Naive thymus-derived CD8-positive, alpha-beta T cell (primary cell): ENCODE results near the gene TAF9B. TPM values are rescaled to one million over a fixed set of nuclear protein-coding genes. Genes with fewer than 3 reads are reported as not detected.
A peak's percentile ranks its signal among the peaks of the same experiment; 100 is the strongest.
"Not testable (repeated sequence)": the region's sequence is repeated elsewhere in the genome, so short reads cannot be mapped to it uniquely, and the experiment has no call there.

ENCODE experiments used
- ATAC-seq, 2 donors: fragments of 150-1000 bp; cut with Tn5 transposase in 1 of 2; sonication (Bioruptor Pico), chemical (Tn5 transposase) in 1 of 2; 1 replicate in 1 of 2; 2 replicates in 1 of 2; pipeline ENCODE4 v1.10.0; 2021; ENCODE audit warnings: mild to moderate bottlenecking in 2 of 2, moderate library complexity in 2 of 2
- POLR2A ChIA-PET: fragments of 350-600 bp; sonication (Branson Sonifier 250); formaldehyde crosslinking; loops from one replicate; lab custom pipeline; 2021; ENCODE audit warnings: antibody characterized with exemption; lab: Charles Lee
- DNase-seq, 10 donors: peaks; one replicate each; pipeline versions ENCODE4 v3.0.0 to v3.0.0-alpha.2; 2020 to 2022
- H3K27ac Mint-ChIP-seq, 10 donors: one replicate each; pipeline ENCODE4 v1.8.0; 2020 to 2022; ENCODE audit warnings: mild to moderate bottlenecking in 10 of 10, mixed read lengths in 10 of 10, moderate library complexity in 4 of 10, inconsistent platforms in 1 of 10
- H3K27me3 Mint-ChIP-seq, 5 donors: one replicate each; pipeline ENCODE4 v1.8.0; 2021 to 2022; ENCODE audit warnings: mixed read lengths in 5 of 5
- H3K36me3 Mint-ChIP-seq, 3 donors: one replicate each; pipeline ENCODE4 v1.8.0; 2020 to 2022; ENCODE audit warnings: mixed read lengths in 3 of 3, mild to moderate bottlenecking in 2 of 3, inconsistent platforms in 1 of 3
- H3K4me1 Mint-ChIP-seq, 4 donors: one replicate each; pipeline ENCODE4 v1.8.0; 2021 to 2022; ENCODE audit warnings: mixed read lengths in 4 of 4
- H3K4me3 Mint-ChIP-seq, 10 donors: one replicate each; pipeline ENCODE4 v1.8.0; 2020 to 2022; ENCODE audit warnings: mild to moderate bottlenecking in 10 of 10, mixed read lengths in 10 of 10, moderate library complexity in 6 of 10, inconsistent platforms in 1 of 10
- H3K9me3 Mint-ChIP-seq, 9 donors: one replicate each; pipeline ENCODE4 v1.8.0; 2020 to 2022; ENCODE audit warnings: mixed read lengths in 9 of 9, mild to moderate bottlenecking in 3 of 9, inconsistent platforms in 1 of 9, moderate library complexity in 1 of 9
- polyA plus RNA-seq, 3 donors: library from polyadenylated mRNA; unstranded; fragments of 300-500 nt; fragmentation: Illumina TruSeq; gene quantifications; one replicate each; pipeline ENCODE4 v1.2.3, GENCODE V29; 2021
- total RNA-seq, 8 experiments: library from RNA in 2 of 8; stranded (reverse) in 2 of 8; gene quantifications; one replicate each; pipeline ENCODE4 v1.2.3 and lab custom pipeline; 2021 to 2026

TAF9B gene, protein sequence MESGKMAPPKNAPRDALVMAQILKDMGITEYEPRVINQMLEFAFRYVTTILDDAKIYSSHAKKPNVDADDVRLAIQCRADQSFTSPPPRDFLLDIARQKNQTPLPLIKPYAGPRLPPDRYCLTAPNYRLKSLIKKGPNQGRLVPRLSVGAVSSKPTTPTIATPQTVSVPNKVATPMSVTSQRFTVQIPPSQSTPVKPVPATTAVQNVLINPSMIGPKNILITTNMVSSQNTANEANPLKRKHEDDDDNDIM
- total RNA-seq, result 10 to 100 TPM; 14.7 to 16.5 TPM
- 10 to 100 TPM; 17.0 to 21.4 (median 19.1) TPM for polyA plus RNA-seq
- 11.3 to 49.4 (median 32.8) reads per million in 6 experiments for total RNA-seq (lab: John Stamatoyannopoulos, UW)

- POLR2A ChIA-PET, result interaction anchor here (1.5 to 1.7 kb wide), 2 partner anchors 36 to 942 kb away, joined by 3 to 7 read pairs; partner anchors contain the start of gene PGK1
- peak; percentile 62 to 89 (median 79) for DNase-seq
- peak; percentile 97 for ATAC-seq
- Mint-ChIP-seq H3K36me3 (no peaks in the 10 kb centered on the region), H3K9me3 (peaks cover 0 to 5% (median 0%) of the 10 kb centered on the region in 9 donors), H3K4me1 (peaks cover 3 to 12% (median 8%) of the 10 kb centered on the region in 4 donors), H3K27ac (peak within 1 kb of the TSS; percentile 80 to 97 (median 94)), H3K4me3 (peak within 1 kb of the TSS; percentile 85 to 96 (median 91)), H3K27me3 (no peaks in the 10 kb centered on the region)
These were observed at the start of gene TAF9B for GRCh38 chrX:78139160-78140123. TSS of gene TAF9B (minus strand) at chrX:78139650. CDS start at chrX:78139611, 39 bp downstream.

DNA sequence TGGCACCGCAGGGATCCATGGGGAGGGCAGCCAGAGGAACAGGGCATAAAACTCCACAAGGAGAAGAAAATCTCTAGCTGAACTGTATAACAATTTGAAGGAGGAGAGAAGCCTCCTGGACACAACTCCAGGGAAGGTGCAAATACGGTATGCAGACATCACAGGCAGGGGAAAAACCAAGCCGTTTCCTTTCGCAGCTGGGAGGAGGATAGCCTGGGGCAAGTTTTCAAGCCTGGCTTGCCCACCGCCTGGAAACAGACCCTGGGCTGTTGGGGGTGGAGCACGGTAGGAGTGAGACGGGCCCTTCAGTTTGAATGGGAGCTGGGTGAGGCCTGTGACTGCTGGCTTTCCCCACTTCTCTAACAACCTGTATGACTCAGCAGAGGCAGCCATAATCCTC lies 43.4 kb upstream of the TAF9B start:
- Mint-ChIP-seq H3K4me3 (no peak overlapping the region), H3K36me3 (peaks cover 0 to 5% (median 2%) of the 10 kb centered on the region in 3 donors), H3K27me3 (no peaks in the 10 kb centered on the region), H3K4me1 (peaks cover 0 to 2% (median 0%) of the 10 kb centered on the region in 4 donors), H3K27ac (no peak overlapping the region), H3K9me3 (peaks cover 0 to 17% (median 2%) of the 10 kb centered on the region in 9 donors)
- no peak for DNase-seq
- POLR2A ChIA-PET, result no interaction called here
- ATAC-seq, result no peak

DNA sequence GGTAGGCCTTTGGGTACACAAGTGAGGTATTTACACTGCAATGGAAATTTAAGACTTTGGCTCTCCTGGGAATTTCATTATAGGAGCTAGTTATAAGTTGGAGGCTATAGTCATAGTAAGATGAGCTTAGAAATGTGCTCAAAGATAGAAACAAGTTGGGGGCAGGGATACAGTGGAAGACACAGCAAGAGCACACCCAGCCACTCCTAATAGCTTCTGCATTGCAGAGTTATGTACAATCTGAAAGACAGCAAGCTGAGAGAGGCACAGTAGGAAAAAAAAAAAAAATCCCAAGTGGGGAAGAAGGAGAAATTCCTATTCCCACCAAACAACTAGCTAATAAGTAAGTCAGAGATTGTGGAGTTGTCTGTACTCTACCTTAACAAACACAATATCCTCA lies 41.9 kb upstream of the TAF9B start:
- no peak for ATAC-seq
- POLR2A ChIA-PET, result no interaction called here
- H3K27ac Mint-ChIP-seq, result no peak overlapping the region

GRCh38 chrX:78168065-78168464 lies 28.6 kb upstream of the TAF9B start:
- DNase-seq, result no peak
- H3K36me3 Mint-ChIP-seq, result no peaks in the 10 kb centered on the region
- H3K4me1 Mint-ChIP-seq, result peaks cover 0 to 8% (median under 1%) of the 10 kb centered on the region in 4 donors
- ATAC-seq, result no peak
- POLR2A ChIA-PET, result no interaction called here
- H3K27me3 Mint-ChIP-seq, result no peaks in the 10 kb centered on the region
- H3K27ac Mint-ChIP-seq, result peak overlapping the region in 4 of 10 donors; percentile 15 to 68 (median 41)
- no peak overlapping the region for H3K4me3 Mint-ChIP-seq
- no peaks in the 10 kb centered on the region for H3K9me3 Mint-ChIP-seq

More for the DNA sequence above, 41.9 kb upstream of the TAF9B start:
- DNase-seq, result no peak
- Mint-ChIP-seq H3K4me3 (no peak overlapping the region), H3K27me3 (no peaks in the 10 kb centered on the region), H3K9me3 (peaks cover 0 to 15% (median 0%) of the 10 kb centered on the region in 9 donors), H3K36me3 (peaks cover 0 to 5% (median 2%) of the 10 kb centered on the region in 3 donors), H3K4me1 (peaks cover 0 to 2% (median 0%) of the 10 kb centered on the region in 4 donors)

GRCh38 chrX:78165425-78165824 lies 26.0 kb upstream of the TAF9B start:
- no peaks in the 10 kb centered on the region for H3K27me3 Mint-ChIP-seq
- ATAC-seq (no peak), DNase-seq (no peak)
- peaks cover 0 to 6% (median 0%) of the 10 kb centered on the region in 3 donors for H3K36me3 Mint-ChIP-seq
- H3K9me3 Mint-ChIP-seq, result peaks cover 0 to 9% (median 0%) of the 10 kb centered on the region in 9 donors
- H3K4me1 Mint-ChIP-seq, result peaks cover 0 to 11% (median 6%) of the 10 kb centered on the region in 4 donors
- no peak overlapping the region for H3K4me3 Mint-ChIP-seq
- H3K27ac Mint-ChIP-seq, result peak overlapping the region in 1 of 10 donors; percentile 19
- POLR2A ChIA-PET, result no interaction called here

DNA sequence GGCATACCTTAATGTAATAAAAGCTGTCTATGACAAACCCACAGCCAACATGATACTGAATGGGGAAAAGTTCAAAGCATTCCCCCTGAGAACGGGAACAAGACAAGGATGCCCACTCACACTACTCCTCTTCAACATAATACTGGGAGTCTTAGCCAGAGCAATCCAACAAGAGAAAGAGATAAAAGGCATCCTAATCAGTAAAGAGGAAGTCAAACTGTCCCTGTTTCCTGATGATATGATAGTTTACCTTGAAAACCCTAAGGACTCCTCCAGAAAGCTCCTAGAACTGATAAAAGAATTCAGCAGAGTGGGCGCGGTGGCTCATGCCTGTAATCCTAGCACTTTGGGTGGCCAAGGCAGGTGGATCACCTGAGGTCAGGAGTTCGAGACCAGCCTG lies 23.7 kb upstream of the TAF9B start:
- H3K4me3 Mint-ChIP-seq, H3K4me1 Mint-ChIP-seq, H3K9me3 Mint-ChIP-seq, H3K27me3 Mint-ChIP-seq, DNase-seq, H3K27ac Mint-ChIP-seq, ATAC-seq, H3K36me3 Mint-ChIP-seq: not testable (repeated sequence)
- POLR2A ChIA-PET, result interaction anchor here (0.6 kb wide), 1 partner anchor 19 kb away, joined by 3 read pairs; no protein-coding TSS in a partner anchor

GRCh38 chrX:78160711-78161110 lies 21.3 kb upstream of the TAF9B start:
- ATAC-seq, POLR2A ChIA-PET, H3K9me3 Mint-ChIP-seq, H3K36me3 Mint-ChIP-seq, DNase-seq, H3K27ac Mint-ChIP-seq, H3K4me3 Mint-ChIP-seq, H3K27me3 Mint-ChIP-seq: not testable (repeated sequence)
- H3K4me1 Mint-ChIP-seq, result peaks cover 0 to 13% (median 10%) of the 10 kb centered on the region in 4 donors

GRCh38 chrX:78157846-78158245 lies 18.4 kb upstream of the TAF9B start:
- H3K36me3 Mint-ChIP-seq, ATAC-seq, H3K27me3 Mint-ChIP-seq, DNase-seq, POLR2A ChIA-PET, H3K9me3 Mint-ChIP-seq: not testable (repeated sequence)
- peaks cover 0 to 13% (median 10%) of the 10 kb centered on the region in 4 donors for H3K4me1 Mint-ChIP-seq
- H3K4me3 Mint-ChIP-seq, result peak overlapping the region in 1 of 10 donors; percentile 64
- peak overlapping the region in 1 of 10 donors; percentile 50 for H3K27ac Mint-ChIP-seq

GRCh38 chrX:78157373-78157772 lies 17.9 kb upstream of the TAF9B start:
- H3K4me3 Mint-ChIP-seq, H3K27ac Mint-ChIP-seq, POLR2A ChIA-PET, ATAC-seq, H3K9me3 Mint-ChIP-seq, H3K36me3 Mint-ChIP-seq, H3K27me3 Mint-ChIP-seq: not testable (repeated sequence)
- H3K4me1 Mint-ChIP-seq, result peaks cover 0 to 13% (median 10%) of the 10 kb centered on the region in 4 donors
- DNase-seq, result peak in 5 of 10 donors; percentile 1 to 67 (median 15)

GRCh38 chrX:78147002-78147540 lies 7.6 kb upstream of the TAF9B start:
- H3K27me3 Mint-ChIP-seq, POLR2A ChIA-PET, ATAC-seq, DNase-seq, H3K27ac Mint-ChIP-seq, H3K4me3 Mint-ChIP-seq, H3K4me1 Mint-ChIP-seq: not testable (repeated sequence)
- H3K36me3 Mint-ChIP-seq, result peaks cover 0 to 23% (median 6%) of the 10 kb centered on the region in 3 donors
- peaks cover 0 to 51% (median 9%) of the 10 kb centered on the region in 9 donors for H3K9me3 Mint-ChIP-seq

DNA sequence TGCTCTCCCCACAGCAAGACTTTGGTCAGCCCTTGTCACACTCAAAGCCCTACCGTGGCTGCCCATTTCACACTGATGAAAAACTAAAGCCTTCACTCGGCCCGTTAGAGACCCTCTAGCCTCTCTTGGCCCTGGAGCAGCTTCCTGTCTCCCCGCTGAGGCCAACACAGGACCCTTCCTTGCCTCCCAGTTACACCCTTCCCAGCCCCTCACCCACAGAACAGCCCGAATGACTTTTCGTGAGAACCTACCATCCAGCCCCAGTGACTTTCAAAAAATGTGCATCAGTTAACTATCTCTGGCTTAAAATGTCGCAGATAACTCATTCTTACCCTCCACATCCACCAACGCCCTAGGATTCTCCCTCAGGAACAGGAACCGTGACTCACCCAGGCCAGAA lies 756 bp upstream of the TAF9B start:
- Mint-ChIP-seq H3K9me3 (peaks cover 0 to 5% (median 0%) of the 10 kb centered on the region in 9 donors), H3K4me1 (peaks cover 3 to 12% (median 8%) of the 10 kb centered on the region in 4 donors), H3K27ac (peak overlapping the region; percentile 28 to 95 (median 80)), H3K4me3 (peak overlapping the region; percentile 62 to 96 (median 90)), H3K36me3 (no peaks in the 10 kb centered on the region), H3K27me3 (no peaks in the 10 kb centered on the region)
- no peak for DNase-seq
- POLR2A ChIA-PET, result interaction anchor here (1.7 kb wide), 1 partner anchor 36 kb away, joined by 7 read pairs; the partner anchor contains the start of gene PGK1
- no peak for ATAC-seq
